GM21423 (cell line): ENCODE data around the gene ST6GALNAC3.

Experiments used
- ATAC-seq: cut with Tn5 transposase; IDR thresholded peaks from one replicate; pipeline ENCODE4 v1.9.1; 2021; ENCODE audit warnings: mild to moderate bottlenecking, moderate library complexity; ENCODE audit not compliant: unreplicated experiment

Gene ST6GALNAC3

DNA sequence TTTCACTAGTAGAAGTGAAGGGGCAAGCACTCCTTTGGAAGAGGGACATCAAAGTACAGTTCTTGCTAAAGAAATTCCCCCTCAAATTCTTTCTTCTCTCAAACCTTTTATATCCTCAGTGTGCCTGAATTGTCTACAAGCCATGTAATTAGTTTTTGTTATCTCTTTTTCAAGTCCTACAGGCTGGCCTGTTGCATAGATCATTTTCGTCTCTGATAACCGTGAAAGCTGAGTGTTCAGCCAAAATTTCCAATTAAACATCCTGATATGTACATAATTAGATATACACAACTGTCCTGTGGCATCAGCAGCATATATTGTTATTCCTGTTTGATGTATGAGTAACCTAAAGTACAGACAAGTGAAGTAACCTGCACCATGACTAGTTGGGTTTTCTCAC, 417.2 kb downstream of the ST6GALNAC3 start:
- ATAC-seq, result no peak

DNA sequence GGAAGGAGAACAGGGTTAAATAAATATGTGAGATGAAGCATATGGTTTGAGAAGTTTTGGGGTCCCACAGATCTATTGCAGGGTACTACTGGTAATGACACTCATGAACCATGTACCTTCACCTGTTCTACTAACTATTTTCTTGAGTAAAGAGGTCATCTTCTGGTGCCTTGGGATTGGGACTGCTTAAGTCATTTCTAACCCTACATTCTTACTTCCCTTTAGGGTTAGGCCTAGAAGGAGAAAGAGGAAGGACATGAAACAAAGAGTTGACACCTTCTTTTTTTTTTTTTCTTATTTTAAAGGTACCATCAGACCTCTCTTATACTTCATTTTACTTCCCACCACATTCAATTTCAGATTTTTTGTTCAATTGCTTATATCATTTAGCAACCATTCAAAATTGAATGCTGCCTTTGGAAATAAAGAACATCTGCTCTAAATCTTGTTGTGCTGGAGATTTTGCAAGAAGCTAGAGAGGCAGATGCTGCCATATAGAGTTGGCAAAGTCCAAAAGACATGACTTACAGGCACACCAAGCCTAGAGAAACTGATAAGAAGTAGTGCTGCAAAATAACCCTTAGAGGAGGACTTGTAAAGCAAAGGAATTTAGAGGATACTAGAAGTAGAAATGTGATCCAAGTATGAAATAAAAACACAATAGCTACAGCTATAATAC, 418.3 kb downstream of the ST6GALNAC3 start:
- ATAC-seq, result no peak

DNA sequence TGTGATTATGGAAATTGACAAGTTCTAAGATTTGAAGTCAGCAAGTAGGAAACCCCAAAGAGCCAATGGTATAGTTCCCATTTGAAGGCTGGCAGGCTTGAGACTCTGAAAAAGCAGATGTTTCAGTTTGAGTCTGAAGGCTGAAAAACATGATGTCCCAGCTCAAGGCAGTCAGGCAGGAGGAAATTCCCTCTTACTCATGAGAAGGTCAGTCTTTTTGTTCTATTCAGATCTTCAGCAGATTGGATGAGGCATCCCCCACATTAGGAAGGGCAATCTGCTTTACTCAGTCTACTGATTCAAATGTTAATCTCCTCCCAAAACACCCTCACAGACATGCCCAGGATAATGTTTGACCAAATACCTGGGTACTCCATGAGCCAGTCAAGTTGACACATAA, 420.3 kb downstream of the ST6GALNAC3 start:
- ATAC-seq, result peak; percentile 87

DNA sequence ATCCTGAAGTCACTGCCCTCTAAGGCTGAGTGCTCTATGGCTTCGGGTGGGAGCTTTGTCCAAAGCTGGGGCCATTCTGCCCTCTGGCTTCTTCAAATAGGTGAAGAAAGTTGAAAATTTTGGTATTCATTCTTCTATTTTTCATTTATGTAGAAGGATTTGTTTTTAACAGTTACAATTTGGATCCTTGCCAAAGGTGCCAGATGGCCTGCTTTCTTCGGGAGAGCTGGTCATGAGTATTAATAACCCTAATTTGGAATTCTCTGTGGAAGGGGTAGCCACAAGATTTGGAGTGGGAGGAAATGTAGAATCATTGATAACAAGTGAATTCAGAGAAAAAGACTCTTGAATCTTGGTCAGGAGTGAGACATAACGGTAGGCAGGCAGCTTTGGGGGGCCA, 422.3 kb downstream of the ST6GALNAC3 start:
- ATAC-seq, result no peak

DNA sequence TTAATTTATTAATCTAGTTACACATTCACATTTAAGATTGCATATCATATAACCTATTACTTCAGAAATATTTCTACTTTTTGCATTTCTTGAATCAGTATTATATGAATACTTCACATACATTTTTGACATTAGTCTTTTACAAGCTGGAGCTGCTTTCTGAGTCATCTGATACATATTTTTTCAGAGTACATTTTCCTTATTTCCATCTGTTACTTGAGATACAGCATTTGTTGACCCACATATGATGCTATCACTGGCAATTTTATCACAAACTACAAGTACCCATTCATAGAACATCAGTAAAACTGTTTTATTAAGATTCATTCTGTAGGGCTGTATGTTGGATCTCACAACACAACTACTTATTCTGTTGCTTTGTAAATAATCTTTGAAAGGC, 425.6 kb downstream of the ST6GALNAC3 start:
- ATAC-seq, result no peak

DNA sequence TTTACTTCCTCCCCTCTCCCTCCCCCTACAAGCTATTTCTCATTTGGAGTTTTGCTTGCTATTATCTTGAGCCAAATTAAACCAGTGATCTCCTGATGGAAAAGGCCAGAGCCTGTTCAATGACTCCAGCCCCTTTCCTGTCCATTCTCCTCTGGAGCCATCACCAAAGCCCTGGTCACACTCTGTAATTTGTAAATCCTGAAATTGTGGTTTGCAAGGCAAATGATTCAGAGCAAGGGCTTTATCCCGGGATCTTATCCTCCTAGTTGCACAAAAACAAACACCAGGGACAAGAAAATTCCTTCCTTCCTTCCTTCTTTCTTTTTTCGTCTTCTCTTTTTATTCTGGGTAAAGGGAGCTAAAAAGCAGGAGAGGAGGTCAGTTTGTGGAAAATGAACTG, 426.6 kb downstream of the ST6GALNAC3 start:
- no peak for ATAC-seq

DNA sequence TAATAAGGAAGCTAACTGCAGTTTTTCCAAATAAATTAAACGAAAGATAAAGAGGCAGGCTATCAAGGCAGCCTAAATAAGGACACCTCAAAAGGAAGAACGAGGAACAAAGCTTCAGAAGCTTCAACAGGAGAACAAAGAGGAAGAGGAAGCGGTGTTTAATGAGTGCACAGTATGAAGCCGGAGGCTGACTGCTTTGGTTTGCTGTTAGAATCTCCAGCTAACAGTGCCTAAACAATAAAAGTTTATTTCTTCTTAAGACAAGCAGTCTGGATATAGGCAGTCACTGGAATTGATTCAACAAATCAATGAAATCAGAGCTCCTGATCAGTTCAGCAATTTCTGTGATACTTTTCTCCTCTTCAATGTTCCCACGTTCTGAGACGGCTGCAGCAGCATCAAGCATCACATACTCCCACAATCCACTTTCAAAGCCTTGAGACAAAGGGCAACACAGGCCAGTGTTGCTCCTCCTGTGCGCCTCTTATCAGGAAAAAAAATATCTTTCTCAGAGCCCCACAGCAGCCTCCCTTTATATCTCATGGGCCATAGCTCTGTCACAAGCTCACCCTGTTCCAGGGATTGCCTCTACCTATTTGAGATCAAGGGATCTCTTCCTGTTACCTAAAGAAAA, 427.2 kb downstream of the ST6GALNAC3 start:
- no peak for ATAC-seq

DNA sequence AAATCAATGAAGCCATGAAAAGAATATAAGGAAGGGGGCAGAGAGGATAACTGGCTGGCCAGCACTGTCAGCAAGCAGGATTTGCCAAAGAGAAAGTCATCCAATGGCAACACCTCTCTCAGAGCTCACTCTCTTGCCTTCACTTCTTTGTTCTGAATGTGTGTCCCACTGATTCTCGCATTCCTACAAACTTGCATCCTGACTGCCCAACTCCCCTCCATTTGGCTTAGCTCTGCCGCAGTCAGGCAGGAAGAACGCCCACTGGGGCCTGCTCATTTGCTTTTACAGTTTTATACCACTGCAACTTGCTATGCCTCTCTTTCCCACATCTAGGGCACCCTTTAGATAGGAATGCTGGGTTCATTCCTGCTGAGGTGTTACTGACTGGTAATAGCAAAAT, 428.6 kb downstream of the ST6GALNAC3 start:
- ATAC-seq, result no peak

DNA sequence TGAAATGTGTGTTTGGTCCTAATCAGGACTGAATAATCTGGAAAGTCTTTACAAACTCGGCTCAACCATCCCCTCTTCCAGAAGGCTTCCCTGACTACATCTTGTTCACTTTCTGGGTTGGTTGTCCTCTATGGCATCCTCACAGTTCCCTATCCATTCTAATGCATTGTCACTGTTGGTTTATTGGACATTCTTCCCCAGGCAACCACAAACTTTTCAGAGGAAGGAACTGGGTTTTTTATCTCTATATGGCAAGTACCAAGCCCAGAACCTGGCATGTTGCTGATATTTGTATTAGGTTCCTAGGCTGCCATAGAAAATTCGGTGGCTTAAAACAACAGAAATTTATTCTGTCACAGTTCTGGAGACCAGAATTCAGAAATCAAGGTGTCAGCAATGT, 429.2 kb downstream of the ST6GALNAC3 start:
- no peak for ATAC-seq

DNA sequence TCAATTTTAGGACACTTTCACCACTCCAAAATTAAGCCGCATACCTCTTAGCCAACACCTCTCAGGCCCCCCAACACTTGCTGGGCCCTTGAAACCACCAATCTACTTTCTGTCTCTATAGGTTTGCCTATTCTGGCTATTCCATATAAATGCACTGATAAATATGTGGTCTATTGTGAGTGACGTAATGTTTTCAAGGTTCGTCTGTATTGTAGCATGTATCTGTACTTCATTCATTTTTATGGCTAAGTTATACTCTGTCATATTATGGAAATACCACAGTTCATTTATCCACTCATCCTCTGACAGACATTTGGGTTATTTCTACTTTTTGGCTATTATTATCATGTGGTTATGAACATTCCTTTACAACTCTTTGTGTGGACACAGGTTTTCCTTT, 432.8 kb downstream of the ST6GALNAC3 start:
- ATAC-seq, result no peak

DNA sequence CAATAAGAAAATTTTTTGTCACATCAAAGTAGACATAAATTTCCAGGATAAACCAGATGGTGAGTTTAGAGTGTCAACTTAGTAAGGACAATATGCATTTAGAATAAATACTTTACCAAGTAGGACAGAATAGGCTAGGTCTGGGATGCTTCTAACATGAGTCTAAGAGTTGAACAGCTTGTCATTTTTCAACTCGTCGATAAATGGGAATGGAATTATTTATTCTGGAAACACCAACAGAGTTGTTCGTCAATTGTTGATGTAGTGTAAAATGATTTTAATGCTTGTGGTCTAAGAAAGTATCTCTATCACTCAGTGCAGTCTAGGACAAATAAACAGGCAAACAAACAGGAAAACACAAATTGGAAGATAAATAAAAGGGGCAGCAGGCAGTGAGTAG, 434.3 kb downstream of the ST6GALNAC3 start:
- ATAC-seq, result no peak

DNA sequence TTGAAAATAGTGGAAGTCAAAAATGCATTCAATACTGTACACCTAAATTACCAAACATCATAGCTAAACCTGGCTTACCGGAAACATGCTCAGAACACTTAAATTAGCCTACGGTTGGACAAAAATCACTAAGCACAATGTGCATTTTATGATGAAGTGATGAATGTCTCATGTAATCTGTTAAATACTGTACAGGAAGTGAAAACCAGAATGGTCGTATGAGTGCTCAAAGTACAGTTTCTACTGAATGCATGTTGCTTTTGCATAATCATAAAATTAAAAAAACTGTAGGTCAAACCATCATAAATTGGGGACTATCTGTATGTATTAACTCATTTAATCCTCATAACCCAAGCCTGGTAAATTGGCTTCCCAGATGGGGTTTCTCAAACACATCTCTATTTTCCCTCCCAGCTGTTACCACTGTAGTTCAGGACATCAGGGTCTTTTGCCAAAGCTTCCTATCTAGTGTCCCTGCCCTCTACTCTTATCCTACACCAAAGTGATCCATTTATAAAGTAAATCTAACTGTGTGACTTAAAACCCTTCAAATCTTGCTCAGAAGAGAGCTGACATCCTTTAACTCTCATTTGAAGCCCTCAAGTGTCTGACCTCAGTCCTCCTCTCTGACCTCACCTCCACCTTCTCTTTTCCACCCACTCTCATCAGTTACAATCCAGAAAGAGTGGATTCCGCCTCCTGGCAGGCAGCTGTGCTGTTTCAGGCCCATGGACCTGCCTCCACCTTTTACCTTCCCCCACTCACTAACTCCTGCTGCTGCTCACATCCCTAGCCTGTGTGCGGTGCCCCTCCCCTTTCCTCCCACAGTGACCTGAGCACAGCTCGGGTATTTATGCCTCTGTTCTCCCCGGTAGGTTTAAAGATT, 436.4 kb downstream of the ST6GALNAC3 start:
- ATAC-seq, result no peak

DNA sequence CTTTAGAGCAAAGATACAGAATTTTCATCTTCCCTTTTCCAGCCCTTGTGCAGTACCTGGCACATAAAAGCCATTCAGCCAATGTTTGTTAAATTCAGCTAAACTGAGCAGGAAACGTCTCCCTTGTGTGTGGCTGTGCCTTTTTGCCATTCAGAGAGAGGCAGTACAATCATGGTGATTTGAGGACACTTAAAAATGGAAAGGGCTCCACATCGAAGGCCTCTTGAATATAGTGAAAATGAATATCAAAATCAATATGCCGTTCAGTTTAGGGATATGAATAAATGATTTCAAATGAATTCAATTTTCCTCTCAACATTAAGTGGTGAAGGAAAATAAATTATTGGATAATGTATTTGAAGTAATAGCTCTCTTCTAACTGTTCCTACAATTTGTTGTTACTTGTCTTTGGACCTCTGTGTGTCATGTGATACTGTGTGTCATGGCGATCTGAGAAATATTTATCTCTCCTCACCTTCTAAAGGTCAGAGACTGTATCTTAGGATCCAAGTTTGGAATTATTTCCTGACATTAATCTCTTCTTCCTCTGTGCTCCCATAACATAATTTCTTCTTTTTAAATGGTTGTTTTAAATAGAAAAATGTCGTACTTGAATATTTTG, 437.1 kb downstream of the ST6GALNAC3 start:
- no peak for ATAC-seq

DNA sequence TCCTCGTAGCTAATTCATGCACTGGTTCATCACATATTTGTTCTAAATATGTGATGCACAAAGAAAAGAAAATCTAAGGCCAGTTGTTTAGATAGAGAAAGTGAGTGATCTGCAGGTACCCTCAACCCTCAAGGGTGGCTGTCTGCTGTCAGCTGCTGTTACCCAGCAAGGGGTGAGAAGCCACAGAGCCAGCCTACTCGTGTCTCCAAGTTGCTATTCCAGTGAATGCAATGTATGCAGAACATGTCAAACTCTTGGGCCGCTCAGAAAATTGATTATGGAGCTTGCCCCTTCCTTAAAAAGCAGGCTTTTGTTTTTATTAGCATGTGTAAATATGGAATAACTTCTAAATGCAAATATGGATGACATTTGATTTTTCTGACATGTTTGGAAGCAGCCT, 456.4 kb downstream of the ST6GALNAC3 start:
- no peak for ATAC-seq

DNA sequence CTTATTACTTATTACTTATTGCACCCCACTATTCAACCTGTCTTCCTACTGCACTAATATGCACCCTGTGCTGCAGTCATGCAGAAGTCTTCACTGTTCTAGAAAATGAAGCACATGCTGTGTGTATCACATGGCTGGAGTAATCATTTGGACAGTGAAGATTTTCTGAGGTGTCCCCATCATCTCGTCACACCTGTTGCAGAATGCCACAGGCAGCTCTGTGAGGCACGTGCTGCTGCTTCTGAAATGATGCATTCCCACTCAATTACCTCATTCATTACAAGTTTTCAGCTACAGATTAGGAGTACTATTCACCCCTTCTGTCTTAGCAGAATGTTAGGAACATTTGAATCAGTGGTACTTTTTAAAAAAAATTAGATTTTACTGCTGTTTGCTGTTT, 467.1 kb downstream of the ST6GALNAC3 start:
- no peak for ATAC-seq

DNA sequence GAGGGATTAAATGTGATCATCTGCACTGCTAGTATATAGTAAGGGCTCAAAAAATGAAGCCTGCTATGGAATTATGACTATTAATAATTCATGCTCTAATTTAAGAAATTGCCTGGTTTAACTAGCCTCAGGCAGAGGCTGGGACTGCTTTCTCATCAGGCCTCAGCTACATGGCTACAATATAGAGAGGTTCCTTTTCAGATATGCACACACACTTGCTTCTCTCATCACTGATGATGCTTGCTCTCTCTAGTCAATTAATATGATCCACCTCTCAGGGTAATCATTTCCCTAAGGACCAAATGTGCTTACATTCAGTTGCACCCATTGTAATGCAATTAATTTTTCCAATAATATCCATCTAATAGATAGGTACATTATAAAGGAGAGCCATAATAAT, 467.8 kb downstream of the ST6GALNAC3 start:
- no peak for ATAC-seq

DNA sequence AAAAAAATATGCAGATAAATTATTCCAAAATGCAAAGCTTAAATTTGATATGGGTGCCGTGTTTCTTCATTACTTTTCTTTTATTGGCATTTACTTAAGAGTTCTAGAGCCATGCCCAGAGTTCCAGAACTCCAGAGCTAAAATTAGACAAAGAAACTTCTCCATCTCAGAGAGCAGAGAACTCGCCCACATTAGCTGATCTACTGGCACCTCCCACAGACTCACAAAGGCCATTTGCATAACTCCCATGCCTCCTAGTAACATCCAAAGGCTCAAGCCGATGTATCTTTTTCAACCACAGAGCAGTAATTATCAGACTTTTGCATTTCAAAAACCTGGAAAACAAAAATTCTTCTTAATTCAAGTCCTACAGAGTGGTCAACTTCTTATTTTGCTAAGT, 468.9 kb downstream of the ST6GALNAC3 start:
- no peak for ATAC-seq

DNA sequence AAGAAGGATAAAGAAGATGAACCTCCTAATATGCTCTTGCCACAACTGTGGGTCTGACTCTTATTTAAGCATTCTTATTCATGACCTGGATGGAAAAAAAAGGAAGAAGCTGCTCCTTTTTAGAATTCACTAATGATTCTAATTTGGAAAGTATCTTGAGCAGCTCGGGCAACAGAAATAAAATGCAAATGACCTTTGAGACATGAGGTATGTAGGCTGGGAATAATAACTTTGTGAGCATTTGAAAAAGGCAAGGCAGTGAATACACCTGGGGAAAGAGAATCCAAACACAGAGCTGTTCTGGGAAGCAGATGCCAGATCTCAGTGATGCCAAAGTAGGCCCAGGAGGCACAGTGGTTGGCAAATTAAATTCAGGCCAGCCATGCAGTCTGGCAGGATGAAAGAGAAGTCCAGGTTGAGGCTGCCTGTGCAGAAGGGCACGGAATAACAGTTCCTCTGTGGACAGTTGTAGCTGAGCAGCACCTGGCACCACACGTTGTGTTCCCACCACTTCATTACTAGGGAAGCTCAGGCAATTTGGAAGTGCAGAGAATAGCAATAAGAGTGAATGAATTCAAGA, 471.9 kb downstream of the ST6GALNAC3 start:
- no peak for ATAC-seq

DNA sequence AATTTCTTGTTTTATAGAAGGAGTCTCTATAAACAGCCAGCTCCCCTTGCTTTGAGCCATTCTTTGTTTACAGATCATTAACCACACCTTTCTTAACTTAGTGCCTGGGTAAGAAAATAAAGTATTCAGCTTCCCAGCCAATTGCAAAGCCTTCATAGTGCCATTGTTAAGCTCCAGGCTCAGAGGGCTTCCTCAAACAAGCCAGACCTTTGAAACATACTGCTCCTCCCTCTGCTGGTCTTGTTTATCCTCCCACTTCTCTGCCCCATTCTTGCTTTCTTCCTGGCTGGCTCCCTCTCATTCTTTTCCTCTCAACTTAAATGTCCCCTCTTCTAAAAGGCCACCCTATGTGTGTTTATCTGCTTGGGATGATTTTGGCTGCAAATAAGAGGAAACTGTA, 473.4 kb downstream of the ST6GALNAC3 start:
- no peak for ATAC-seq

DNA sequence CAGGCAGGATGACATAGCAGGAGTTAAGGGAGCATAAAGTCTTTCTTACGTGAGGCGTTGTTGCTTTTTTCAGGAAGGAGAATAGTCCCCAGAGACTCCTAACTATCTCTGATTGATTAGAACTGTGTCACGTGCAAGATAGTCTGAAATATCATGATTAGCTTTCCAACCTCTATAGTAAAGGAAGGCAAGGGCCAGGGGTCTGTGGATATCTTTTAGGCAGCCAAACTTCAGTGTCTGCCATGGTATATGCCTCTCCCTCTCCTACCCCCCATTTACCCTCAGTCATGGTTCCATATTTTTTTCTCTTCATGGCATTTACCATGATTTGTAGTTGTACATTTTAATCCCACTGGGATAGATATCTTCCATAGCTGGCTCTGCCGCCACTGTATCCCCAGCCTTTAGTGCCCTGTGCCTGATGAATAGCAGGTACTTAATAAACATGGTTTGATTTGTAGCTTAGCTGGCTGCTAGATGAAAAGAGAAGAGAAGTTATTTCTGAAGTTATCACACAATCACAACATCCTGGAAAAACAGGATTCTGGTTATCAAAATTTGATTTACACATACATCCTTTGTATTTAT, 474.1 kb downstream of the ST6GALNAC3 start:
- no peak for ATAC-seq

DNA sequence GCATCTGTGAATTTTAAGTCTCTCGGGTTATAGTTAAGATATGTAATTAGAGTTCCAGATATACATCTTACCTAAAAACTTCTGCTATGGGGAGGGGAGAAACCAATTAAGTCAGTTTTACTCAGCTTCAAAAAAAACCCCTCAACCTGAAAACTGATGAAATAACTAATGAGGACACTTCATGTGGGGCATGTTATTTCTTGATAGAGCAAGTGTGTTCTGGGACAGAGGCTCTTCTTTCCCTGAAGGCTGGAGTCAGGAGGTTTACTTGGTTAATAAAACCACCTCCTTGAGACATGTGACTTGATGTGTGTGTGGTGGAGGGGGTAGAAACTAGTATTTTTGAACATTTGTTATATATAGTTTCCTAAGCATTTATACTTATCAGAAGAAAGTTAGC, 479.7 kb downstream of the ST6GALNAC3 start:
- ATAC-seq, result no peak
